ENCODE data around the gene TGFBR1.
"Not testable (repeated sequence)": the region's sequence is repeated elsewhere in the genome, so short reads cannot be mapped to it uniquely, and the experiment has no call there.

Gene TGFBR1

GRCh38 chr9:99076483-99077171, 28.3 kb upstream of the TGFBR1 start:
- no peak for DNase-seq

- no peak for DNase-seq
Measured at GRCh38 chr9:99078717-99079116, 26.2 kb upstream of the TGFBR1 start.

GRCh38 chr9:99079542-99079941, 25.4 kb upstream of the TGFBR1 start:
- DNase-seq: no peak

GRCh38 chr9:99083051-99083450, 21.9 kb upstream of the TGFBR1 start:
- no peak for DNase-seq

GRCh38 chr9:99085949-99086948, 18.7 kb upstream of the TGFBR1 start:
- DNase-seq: no peak

- DNase-seq: no peak
Measured at GRCh38 chr9:99087462-99087861, 17.5 kb upstream of the TGFBR1 start.

- no peak for DNase-seq
Measured at GRCh38 chr9:99090336-99091130, 14.4 kb upstream of the TGFBR1 start.

- peak; percentile 11 to 21 for DNase-seq
Measured at GRCh38 chr9:99092643-99093491, 12.0 kb upstream of the TGFBR1 start.

GRCh38 chr9:99093492-99093791, 11.5 kb upstream of the TGFBR1 start:
- no peak for DNase-seq

- no peak for DNase-seq
Measured at GRCh38 chr9:99095565-99095964, 9.3 kb upstream of the TGFBR1 start.

GRCh38 chr9:99096409-99096808, 8.5 kb upstream of the TGFBR1 start:
- no peak for DNase-seq

- not testable (repeated sequence) for DNase-seq
Measured at GRCh38 chr9:99099806-99100585, 4.9 kb upstream of the TGFBR1 start.

GRCh38 chr9:99101271-99101670, 3.6 kb upstream of the TGFBR1 start:
- no peak for DNase-seq

GRCh38 chr9:99101812-99102211, 3.1 kb upstream of the TGFBR1 start:
- DNase-seq: no peak

- DNase-seq: no peak
Measured at GRCh38 chr9:99103054-99103895, 1.6 kb upstream of the TGFBR1 start.

GRCh38 chr9:99103901-99104458, 933 bp upstream of the TGFBR1 start:
- DNase-seq: no peak

GRCh38 chr9:99105152-99106043, 485 bp downstream of the TGFBR1 start:
- peak; percentile 2 to 8 for DNase-seq

GRCh38 chr9:99106044-99106375, 1.1 kb downstream of the TGFBR1 start:
- DNase-seq: no peak

GRCh38 chr9:99107421-99107820, 2.5 kb downstream of the TGFBR1 start:
- no peak for DNase-seq

Measured in activated CD4-positive, alpha-beta T cell treated with anti-CD3 and anti-CD28 coated beads, Interleukin-2, amount 50 U/mL, for 4 hours (primary cell).